Activated CD8-positive, alpha-beta memory T cell treated with anti-CD3 and anti-CD28 coated beads for 24 hours (primary cell): ENCODE results near the gene SULT4A1.

ENCODE experiments used
- DNase-seq: peaks from one replicate; pipeline ENCODE4 v3.0.0-alpha.2; 2020

SULT4A1 gene

DNA sequence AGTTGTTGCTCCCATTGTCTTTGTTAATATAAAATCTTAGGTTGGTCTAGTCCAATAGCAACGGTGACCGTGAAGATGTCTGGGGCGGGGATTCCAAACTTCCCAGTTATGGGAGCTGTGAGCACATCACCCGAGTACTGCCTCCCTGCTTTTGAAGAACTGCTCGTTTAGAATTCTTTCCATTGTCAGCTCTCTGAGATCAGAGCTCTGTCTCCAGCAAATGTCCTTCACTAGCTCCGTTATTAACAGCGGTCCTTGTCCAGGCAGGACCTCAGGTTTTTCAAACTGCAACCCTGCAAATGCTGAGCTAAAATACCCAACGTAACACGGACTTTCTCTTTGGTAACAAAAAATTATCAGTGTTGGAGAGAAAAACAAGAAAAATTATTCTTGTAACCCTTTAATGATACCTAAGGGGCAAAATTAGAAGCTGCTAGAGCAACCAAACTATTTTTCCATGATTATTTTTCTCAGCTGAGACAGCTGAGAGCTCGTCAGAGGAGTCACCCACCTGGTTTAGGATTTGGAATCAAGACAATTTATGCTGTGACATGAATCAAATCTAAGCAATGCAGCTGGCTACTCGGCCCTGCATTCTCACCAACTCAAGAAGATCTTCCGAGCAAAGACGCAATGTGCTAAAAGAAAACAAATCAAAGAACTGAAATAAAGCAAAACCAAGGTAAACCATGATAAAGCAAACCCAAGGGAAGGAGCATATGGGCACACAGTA is 35.1 kb downstream of the SULT4A1 start:
- DNase-seq, result no peak

DNA sequence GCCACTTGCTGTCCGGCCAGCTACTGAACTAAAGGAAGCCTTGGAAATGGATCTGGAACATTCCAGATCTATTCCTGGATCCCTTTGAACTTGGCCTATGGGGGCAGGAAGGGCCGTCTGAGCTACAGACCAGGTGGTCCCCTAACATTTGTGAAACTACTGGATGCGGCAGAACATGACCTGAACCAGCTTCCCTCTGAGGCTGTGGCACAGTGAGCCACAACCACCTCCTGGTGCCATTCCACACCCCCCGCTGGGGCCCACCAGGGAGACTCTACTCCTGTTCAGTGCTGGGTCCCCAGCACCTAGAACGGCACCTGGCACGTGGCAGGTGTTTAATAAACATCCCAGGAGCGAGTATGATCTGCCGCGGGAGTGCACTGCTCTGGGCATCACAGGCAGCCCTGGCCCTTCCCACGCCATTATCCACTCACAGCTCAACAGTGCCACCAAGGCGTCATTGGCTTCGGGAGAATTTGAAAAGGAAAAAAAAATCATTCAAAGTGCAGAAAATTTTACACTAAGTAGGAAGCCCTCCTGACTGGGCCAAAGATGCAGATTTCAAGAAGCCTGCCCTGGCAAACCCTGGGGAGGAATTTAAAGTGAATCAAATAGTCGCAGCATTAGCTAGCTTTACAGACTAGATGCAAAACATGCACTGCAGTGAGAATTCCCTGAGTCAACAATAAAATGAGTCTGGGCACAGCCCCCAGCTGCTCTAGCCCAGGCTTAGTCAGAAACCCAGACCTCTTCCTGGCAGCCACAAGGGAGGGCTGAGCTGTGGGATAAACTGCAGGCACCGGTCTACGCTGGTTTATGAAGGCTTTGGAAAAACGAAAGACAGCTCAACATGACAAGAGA is 35.9 kb downstream of the SULT4A1 start:
- no peak for DNase-seq

DNA sequence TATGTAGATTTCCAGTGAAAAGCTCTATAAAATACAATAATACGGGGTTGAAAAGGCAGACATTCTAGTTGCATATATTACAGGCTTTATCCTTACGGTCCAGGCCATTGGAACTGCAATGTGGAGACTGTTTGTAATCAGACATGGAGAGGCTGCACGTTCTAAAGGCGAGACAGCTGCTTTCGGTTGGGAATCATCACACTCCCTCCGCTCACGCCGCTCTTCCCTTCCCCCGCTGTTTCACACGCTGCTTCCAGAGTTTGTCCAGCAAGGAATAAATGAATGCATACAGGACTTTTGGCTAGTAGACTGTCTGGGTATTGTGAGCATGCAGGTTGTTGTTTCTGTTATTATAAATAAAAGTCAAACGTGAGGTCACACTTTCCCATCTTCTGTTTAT is 36.7 kb downstream of the SULT4A1 start:
- DNase-seq, result no peak

DNA sequence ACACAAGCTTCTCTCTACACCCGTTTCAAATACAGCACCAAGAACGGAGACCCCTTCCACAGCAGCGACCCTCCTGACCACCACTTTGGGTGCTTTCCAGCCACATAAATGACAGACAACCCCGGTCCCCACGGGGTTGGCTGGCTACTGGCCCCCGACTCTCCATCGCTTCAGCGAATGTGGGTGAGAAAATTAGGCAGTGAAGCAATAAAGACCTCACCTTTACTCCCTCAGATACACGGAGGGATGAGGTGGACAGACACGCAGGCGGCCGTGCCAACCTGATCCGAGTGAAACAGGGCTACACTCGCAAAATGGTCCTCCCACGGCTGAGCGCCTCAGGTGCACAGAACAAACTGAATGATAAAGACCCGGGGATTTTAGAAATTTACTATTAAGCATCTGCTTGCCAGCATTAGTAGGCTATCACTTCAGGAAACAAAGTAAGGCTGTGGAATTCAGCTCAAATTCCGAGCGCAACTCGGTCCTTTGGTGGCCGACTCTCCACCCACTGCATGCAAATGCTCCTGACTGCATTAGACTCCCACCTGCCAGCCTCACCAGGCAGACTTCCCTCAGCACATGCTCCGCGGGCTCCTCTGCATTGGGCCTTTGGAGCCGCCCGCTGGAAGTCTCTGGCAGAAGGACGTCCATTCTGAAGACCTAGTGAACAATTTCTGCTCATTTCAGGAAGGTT is 37.4 kb downstream of the SULT4A1 start:
- DNase-seq, result peak; percentile 35

DNA sequence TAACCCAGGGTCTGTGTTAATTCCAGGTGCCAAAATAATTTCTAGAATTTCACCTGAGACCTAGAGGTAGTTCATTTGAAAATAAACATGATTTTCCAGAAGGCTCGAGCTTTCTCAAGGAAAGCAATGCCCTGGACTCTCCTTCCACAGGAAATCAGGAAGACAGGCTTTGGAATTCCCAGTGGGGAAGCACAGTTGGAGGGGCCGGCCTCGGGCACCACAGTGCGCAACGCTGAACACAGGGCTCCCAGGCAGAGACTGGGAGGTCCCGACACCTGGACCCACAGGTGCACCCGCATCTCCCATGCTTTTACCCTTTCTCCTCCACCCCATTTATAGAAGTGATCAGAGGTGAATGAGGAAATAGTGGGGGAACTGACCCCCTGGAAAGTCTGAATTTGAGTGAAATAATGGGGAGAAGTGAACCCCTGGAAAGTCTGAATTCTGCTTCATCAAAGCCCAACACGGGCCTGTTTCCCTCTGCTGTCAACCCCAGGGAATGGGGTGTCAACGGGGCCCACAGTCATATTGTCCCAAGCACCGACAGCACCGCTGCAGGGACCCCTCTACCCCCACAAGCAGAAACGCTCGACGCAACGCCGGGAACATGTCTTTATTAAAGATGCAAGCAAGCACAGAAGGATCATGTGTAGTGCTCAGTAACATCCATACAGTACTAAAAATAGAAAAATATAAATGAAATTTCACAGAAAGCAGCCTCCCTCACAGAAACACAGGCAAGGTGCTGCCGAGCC is 38.2 kb downstream of the SULT4A1 start:
- DNase-seq, result peak; percentile 7

DNA sequence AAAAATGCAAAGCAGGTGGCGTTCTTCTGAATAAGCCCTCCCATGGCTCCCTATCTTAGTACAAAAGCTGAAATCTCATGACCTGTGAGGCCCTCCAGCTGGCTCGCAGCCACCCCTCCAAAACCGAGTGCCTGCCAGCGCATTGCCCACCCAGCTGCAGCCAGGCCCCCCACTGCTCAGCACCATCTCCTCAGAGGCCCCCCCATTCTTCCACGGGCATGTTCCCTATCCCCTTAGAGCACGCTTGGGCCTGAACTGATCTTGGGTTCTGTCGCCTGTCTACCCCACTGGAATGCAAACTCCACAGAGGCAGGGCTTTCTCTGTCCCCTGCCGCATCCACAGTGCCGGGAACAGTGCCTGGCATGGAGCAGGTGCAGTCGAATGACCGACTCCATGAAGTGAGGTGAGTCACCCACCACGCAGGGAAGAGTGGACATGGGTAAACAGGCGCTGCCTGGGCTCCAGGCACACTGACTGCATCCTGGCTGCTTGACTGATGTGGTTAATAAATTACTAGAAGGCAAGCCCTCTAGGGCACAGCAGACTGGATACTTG is 38.9 kb downstream of the SULT4A1 start:
- peak; percentile 44 for DNase-seq

DNA sequence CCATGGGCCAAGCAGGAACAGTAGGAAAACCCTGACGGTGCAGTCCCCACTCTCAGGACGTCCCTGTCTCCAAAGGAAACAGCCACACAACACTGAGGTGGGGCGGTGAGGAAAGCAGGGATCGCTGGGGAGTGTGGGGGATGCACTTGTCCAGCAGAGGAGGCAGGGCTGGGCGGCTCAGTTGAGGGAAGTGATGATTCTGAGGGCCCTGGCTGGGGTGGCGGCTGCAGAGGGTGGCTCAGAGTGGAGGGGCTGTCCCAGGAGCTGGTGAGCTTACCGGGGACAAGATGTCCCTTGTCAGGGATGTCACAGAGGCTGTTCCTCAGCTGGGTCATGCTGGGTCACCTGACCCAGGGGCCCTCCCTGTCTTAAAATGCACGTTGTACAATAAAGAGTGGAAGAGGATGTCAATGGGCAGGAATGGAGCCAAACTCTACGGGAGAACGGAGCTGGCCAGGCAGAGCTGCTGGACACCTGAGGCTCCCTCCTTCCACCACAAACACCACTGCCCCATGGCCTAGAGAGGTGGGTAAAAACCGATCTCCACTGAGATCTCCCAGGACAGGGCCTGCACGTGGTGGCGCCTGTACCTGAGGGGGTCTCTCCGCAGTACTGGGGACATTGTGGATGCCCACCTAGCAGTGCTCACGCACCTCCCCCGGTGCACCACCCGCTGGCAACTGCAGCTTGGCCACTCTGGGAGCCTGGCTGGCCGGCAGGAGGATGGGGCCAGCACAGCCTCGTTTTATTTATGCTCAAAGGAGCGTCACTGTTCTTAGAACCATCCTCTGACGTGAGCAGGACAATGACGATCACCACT is 40.5 kb downstream of the SULT4A1 start:
- DNase-seq, result peak; percentile 40

DNA sequence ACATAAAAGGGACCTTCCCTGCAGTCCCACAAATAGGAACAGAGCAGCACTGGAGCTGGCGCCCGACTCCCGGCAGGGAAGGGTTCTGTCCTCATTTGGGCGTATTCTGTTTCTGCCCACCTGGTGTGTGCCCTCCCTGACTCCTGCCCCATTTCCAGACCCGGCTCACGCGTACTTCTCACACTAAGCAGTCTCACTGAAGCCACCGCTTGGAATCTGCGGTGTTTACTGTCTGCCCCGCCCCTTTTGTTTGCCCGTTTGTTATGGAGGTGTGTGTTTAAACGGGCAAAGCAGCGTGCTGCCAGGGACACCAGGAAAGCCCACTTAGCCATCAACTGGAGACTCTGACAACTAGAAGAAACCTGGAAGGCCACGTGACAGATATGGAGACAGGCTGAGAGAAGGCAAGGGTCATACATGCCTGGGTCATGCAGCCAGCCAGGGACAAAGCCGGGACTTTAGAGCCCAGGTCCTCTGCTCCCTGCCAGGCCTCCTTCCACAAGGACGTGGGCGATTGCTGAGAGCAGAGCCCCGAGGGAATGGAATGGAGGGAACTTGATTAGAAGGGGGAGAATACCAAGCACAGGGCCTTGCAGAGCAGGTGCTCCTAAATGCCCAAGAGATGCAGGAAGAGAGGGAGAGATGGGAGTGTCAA is 41.5 kb downstream of the SULT4A1 start:
- peak; percentile 17 for DNase-seq

DNA sequence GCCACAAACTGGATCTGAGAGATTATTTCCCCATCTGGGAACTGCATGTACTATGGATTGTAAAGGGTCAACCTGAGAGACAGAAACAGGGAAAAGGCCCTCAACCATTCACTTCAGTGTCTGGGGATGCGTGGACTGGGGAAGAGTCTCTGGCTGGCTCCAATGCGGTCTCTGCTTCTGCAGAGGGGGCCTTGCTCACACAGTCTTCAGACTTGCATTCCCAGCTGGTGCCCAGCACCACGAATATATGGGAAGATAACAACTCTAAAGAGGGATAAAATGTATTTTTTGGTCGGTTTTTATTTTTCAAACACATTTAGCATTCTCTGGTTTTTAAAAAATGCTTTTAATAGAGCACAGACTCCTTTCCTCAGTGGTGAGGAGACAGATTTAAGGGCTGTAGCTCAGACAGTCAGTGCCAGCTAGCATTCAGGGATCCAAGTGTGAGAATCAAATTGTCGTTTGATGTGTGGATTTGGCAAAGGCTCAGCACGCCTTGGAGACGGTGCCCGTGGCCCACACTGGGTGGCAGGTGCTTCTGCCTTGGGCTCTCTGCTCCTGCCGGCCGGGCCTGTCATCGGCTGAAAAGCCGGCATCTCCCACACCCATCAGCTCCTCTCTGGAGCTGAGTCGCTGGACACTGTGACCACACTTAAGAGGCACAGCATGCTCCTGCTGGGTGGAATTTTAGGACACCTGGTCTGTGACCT is 42.2 kb downstream of the SULT4A1 start:
- no peak for DNase-seq

DNA sequence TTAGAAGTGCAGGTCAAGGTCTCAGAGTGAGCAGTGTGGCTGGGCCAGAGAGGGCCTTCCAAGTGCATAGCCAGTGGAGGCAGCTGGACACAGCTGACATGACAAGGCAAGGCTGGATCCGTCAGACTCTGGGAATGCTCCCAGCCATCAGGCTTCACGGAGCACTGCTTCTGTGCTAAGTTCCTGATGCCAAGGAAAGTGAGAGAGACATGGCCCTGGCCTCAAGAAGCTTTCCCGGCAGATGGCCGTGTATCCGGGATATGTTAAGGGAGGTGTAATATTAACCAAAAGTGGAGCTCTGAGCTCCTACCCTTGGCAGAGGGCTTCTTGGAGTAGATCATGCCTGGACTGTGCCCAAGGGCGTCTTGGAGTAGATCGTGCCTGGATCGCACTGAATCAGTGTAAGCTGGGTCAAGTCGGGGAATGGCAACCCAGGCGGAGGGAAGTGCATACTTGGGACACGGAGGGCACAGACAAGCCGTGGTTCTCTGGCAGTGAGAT is 42.8 kb downstream of the SULT4A1 start:
- peak; percentile 28 for DNase-seq

DNA sequence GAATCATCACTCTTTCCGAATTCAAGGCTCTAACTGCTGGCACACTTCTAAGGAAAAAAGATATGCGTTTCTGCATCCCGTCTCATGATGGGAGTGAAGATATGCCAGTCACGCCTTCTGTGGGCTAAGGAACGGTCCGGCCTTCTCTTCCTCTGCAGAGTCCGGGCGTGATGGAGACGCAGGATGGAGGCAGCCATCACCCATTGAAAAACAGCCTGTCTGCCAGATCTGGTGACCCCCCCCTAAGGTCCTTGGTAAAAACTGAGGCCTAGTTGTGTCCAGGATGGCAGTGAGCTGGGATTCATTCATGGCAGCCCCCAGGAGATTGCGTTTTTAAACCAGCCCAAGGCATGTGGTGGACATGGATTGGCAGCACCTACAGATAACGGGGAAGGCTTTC is 43.3 kb downstream of the SULT4A1 start:
- DNase-seq, result peak; percentile 13

DNA sequence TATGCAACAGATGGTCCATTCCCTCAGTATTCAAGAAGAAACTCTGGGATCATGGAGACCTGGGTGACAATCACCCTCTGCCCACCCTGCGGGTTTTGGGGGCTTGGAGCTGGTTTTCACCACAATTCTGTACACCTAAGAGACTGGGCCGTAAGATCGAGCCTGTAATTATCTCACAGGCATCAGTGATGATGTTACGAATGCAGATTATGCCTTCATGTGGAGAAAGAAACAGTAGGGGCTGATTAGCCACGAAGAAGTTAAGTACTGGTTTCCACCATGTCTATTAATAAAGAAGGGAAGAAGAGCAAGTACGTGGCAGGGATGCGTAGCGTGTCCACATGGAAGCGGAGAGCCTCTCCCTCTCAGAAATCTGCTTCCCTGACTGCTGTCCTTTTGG is 44.9 kb downstream of the SULT4A1 start:
- no peak for DNase-seq

DNA sequence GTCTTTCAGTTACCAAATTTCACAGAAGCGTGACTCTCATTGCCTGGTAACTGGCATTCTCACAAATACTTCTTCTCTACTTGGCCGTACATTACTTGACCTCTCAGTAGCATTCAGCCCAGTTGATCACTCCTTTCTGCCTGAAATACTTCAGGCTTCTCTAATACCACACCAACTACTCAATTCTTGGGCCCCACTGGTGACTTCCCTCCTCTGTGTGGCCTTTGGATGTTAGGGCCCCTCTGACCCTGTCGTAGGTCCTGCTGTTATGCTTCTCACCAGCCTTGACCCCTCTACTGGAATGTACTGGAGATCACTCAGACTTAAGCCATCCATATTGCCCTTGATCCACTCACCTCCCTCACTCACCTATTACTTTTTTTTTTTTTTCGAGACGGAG is 48.0 kb downstream of the SULT4A1 start:
- no peak for DNase-seq

DNA sequence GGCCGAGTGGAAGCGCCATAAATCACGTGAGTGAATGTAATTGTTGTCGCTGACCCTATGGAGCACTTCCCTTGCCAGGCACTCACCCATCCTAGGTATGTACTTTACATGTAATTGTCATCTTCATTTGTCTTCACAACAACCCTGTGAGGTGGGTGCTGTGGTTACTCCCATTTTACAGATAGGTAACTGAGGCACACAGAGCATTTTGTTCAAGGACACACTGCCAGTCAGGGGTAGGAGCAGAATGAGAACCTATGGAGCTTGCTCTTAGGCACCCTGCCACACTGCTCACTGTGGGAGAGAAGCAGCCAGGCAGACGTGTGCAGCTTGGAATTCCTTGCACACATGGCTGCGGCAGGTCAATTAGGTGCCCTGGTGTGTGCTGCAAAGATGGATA is 49.4 kb downstream of the SULT4A1 start:
- DNase-seq, result peak; percentile 61

DNA sequence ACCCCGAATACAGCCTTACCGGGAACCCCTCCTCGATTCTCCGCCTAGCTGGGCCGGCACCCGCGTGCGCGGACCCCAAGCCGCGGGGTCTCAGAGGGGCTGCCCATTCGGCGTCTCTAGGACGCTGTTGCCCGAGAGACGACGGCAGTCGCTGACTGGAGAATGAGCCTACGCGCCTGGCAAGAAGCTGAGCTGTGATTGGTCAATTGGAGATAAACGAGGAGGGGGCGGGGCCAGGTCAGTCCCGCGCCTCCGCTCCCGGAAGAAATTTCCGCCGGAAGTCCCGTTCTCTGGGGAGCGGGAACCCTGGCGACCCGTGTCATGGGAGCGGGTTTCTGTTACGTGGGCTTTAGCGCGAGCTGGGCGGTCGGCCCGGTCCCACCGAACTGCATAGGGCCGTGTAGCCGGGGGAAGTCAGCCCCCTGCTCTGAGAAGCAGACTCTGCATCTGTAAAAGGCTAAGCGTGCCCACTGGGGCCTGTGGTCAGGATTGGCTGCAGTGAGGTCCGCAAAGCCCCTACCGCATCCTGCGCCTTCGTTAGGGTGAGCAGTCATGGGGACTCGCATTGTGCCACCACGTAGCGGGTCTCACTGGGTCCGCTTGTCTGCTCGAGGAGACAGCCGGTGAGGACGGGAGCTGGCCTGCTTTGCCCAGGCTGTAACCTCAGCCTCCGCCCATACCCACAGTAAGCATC is 50.0 kb downstream of the SULT4A1 start, which contains the start of gene EFCAB6:
Gene EFCAB6 (minus strand): TSS at position 157 of the 694 bp plus-strand sequence. CDS start 29,987 bp downstream, outside the sequence.
- DNase-seq, result peak; percentile 95

DNA sequence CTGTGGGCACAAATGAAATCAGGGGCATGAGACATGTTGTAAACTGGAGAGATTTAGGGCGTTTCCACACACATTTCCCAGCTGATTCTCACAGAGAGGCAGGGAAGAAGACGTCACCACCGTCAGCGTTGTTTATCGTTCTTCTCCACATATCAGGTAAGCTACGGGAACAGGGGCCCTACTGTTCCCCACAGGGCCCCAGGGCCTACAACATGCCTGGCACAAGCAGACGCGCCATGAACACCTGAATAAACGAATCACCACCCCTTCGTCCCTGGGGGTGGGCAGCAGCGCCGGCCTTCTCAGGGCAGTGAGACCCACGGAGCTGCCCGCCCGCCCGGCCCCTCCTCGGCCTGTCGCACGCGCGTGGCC is 50.5 kb downstream of the SULT4A1 start:
- no peak for DNase-seq

DNA sequence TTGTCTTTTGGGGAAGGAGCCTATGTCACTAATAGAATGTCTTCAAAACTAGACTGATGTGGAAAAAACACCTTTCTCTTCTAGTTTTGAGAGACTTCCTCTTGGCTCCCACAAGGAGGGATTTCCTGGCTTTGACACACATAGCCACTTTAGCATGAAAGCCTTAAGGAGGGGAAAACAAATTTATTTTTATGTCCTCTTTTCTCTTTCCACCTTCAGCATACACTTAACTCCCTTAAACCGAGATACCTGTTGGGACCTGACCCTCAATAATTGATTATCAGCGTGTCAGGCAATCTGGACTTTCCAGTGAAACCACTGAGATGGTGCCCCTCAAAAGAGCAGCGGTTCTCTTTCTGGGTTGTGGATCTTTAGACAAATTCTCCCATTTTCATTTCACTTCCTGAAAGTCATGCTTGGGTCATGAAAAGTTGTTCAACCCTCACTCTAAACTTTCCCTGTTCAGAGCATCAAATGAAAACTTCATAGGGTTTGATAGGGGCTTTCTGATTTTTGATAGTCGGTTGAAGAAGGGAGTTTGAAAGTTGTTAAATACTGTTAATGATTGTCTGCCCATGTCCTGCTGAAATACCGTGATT is 59.3 kb downstream of the SULT4A1 start:
- no peak for DNase-seq

DNA sequence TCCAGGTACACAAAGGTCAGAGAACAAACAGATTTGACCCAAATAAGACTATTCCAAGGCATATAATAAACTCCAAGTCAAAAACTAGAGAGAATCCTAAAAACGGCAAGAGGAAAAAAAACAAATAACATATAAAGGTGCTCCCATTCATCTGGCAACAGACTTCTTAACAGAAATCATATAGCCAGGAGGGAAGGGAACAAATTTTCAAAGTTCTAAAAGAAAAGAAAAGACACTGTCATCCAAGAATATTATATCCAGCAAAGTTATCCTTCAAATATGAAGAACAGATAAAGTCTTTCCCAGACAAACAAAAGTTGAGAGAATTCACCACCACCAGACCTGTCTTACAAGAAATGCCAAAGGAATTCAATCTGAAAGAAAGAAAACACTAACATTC is 61.3 kb downstream of the SULT4A1 start:
- no peak for DNase-seq

DNA sequence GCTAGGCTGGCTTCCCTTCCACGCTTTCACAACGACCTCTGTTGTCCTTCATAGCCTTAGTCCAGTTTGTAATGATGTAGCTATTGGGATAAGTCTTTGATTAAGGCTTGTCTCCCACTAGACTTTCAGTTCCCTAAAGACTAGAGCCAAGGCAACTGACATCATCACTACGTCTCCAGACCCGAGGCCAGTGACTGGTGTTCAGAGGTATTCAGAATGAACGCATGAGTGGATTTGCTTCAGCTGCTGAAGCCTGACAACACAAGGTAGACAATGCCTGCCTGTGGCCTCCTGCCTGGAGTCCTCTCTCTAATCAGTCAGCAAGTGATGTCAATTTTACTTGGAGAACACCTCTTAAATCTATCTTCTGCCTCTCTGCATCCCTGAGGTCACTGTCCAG is 63.8 kb downstream of the SULT4A1 start:
- no peak for DNase-seq
